Fibroblast of gingiva (primary cell): ENCODE measurements around the gene ZBTB43.

Experiments
- DNase-seq: peaks from one replicate; pipeline ENCODE4 v3.0.0-alpha.2; 2011; ENCODE audit warnings: low read depth

ZBTB43 gene

GRCh38 chr9:126830827-126831226 is 26.0 kb downstream of the ZBTB43 start:
- DNase-seq = no peak

GRCh38 chr9:126832440-126832839 is 27.6 kb downstream of the ZBTB43 start:
- DNase-seq = no peak

- DNase-seq = no peak
These were observed 28.2 kb downstream of the ZBTB43 start for GRCh38 chr9:126833020-126833419.

GRCh38 chr9:126833710-126834345 is 29.0 kb downstream of the ZBTB43 start:
- no peak for DNase-seq

DNA sequence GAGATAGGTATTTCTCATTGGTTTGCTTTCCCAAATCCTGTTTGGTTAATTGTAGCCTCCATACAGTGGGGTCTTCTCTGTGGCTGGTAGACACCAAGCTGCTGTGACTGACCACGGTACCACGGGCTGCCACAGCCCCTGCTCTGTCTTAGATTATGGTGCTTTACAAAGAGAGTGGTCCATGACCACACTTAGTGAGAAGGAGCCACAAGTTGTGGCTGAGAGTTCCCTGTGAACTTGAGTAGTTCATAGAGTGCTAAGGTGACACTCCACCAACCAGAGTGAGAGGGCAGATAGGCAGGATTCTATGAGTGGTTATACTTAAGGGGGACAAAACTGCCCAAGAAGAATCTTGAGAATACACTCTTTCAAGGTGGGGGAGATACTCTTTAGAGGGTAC is 29.8 kb downstream of the ZBTB43 start:
- no peak for DNase-seq

GRCh38 chr9:126836216-126836615 is 31.4 kb downstream of the ZBTB43 start:
- DNase-seq = no peak

DNA sequence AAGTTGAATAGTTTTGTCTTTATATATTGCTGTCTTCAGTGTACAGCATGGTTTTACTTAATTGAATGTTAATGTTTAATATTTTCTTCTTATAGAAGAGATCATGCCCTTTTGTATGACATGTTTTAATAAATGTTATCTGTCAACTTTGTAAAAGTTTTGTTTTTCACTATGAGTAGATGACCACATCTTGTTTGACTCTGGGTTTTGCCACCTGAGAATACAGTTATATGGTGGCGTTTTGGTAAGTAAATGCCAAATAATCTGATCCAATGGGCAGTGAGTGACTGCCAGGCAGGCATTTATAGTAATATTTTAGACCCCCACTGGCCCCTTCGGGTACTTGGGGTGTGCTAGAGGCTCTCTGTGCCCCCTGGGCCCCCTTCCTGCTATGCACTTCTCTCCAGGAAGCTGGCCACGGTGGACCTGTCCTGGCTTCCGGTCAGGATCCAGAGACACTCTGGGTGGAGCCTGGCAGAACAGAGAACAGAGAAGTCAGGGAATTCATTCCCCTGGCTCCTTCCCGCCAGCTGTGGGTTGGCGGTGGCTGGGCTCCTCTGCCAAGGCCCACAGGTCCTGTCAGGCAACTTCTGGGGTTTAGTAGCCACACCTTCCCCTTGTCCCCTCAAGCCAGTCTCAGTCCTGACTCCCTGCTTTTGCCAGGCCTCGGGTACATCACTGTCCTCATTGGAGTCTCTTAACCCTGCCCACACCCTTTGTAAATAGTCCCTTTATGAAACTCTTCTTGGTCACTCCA is 33.4 kb downstream of the ZBTB43 start:
- DNase-seq = no peak

DNA sequence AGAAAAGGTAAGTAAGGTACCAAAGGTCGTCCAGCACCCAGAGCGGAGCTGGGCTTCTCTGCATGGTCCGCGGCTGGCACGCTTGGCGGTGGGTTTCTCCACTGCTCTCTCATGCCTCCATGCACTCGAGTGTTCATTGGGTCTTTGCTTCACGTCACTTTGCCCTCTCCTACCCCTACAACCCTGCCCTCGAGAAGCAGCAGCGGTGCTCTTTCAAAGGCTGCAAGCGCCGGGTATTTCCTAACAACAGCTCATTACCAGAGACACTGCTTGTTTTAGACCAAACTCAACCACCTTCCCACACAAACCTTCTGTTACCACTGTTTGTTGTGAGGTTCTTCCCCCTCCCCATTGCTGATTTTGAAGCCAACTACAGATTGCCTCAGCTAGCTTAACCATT is 34.1 kb downstream of the ZBTB43 start:
- no peak for DNase-seq

GRCh38 chr9:126839301-126839700 is 34.5 kb downstream of the ZBTB43 start:
- DNase-seq = no peak

- no peak for DNase-seq
These were observed 37.5 kb downstream of the ZBTB43 start for GRCh38 chr9:126842220-126842842.

GRCh38 chr9:126842977-126843799 is 38.3 kb downstream of the ZBTB43 start:
- no peak for DNase-seq

- peak; percentile 76 for DNase-seq
These were observed 39.2 kb downstream of the ZBTB43 start for GRCh38 chr9:126844085-126844484.

- DNase-seq = no peak
These were observed 42.2 kb downstream of the ZBTB43 start for GRCh38 chr9:126847051-126847450.

DNA sequence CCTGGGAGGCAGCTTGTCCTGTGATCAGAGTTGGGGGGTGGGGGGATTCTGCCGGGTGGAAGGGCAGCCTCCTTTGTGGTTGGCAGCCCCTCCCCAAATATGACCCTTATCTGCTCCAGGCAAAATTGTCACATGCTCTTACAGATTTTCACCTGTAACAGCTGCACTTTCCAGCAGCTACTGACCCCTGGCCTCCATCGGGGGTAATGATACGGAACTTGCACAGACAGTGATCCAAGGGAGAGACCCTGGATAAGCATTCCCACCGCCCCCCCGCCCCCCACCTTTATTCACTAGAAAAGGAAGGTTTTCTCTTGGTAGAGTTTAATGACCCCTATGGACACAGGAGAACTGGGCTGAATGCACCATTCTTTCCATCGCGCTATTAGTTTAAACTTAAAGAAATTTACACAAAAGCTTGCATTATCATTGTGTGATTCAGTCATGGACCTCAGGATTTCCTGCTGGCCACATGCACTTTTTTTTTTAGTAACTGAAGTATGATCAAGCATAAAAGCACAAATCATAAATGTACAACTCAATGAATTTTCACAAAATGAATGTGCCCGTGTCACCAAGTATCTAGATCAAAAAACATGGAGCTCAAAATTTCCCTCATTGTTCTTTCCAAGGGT is 44.9 kb downstream of the ZBTB43 start:
- DNase-seq = no peak

DNA sequence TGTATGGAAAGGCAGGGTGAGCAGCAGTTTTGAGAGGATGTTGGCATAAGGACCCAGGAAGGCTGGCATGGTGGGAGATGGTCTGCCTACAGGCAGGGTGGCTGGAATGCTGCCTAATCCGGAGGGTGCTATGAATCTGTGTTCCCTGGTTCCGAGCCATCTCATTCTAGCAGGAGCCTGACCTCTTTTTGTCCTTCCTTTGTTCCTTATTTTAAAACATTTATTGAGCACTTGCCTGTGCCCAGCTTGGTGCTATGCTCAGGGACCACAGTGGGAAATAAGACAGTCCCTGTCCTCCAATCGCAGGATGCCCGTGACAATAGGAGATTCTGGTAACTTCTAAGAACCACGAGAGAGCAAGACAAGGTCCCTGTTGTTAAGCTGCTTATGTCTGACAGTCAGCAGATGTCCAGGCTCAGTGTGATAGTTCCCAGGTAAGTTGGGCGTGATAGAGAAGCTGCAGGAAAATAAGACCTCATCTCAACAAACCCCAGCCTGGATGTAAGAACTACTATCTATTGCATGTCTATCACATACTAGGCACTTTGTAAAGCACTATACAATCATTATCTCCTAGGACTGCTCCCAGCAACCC is 46.5 kb downstream of the ZBTB43 start:
- no peak for DNase-seq

DNA sequence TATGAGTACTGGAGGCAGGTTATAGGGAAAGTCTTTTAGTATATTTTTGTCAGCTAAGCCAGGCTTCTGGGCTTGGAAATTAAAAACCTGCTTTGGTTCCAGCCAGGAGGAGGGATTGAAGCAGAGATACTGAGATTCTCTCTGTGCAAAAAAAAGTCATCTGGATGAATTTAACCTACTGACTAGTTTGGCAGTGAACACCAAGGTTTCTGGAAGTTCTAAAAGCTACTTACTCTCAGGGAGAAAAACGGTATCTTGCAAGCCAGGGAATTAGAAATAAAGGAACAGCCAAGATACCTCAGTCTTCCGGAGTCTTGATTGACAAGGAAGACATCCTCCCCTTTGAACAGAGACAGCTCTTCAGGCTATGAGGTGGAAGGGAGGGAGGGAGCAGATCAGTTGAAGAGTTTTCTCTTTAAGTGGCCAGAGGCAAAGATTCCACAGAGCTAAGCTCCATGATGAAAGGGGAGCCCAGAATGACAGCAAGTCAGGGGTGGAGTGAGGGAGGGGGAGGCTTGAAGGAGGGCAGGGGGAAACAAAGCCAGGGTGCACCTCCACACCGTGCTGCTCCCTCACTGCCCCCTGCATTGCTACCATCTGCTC is 47.3 kb downstream of the ZBTB43 start:
- DNase-seq = no peak

DNA sequence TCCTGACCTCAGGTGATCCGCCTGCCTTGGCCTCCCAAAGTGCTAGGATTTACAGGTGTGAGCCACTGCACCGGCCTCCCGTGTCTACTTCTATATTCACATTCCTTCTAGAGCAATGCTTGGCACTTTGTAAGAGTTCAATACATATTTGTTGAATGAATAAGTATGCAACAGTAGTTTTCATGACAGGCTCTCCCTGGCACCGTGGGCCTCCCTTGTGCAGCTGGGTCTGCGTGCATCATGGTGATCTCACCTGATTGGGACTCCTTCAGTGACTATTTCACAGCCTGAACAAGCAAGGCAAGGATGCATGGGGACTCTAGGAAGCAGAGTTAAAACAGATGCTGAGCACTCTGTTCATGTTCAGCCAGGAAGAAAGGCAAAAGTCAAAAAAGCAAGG is 48.8 kb downstream of the ZBTB43 start:
- peak; percentile 16 for DNase-seq

- DNase-seq = no peak
These were observed 49.9 kb downstream of the ZBTB43 start for GRCh38 chr9:126854734-126855133.

DNA sequence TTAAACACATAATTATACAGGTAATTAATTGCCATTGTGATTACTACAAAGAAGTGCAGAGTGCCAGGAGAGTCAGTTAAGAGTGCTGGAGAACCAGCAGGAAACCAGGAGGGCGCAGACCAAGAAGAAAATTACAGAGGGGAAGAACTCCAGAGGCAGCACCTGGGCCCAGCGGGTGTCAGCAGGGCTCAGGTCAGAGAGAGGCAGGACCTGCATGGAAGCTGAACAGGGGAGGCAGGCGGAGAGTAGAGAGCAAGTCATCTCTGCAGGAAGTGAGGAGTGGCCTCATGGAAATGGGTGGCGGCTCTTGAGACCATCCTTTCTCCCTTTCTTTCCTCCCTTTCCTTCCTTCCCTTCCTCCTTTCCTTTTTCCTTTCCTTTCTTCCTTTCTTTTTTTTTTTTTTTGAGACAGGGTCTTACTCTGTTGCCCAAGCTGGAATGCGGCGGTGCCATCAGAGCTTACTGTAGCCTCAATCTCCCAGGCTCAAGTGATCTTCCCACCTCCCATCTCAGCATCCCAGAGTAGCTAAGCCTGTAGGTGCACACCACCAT is 51.6 kb downstream of the ZBTB43 start:
- no peak for DNase-seq

GRCh38 chr9:126857261-126857960 is 52.6 kb downstream of the ZBTB43 start:
- peak; percentile 24 for DNase-seq
